Activated T-cell treated with anti-CD3 and anti-CD28 coated beads, Interleukin-2, amount 50 U/mL, for 1 hour (primary cell): Measurements from ENCODE around the gene C16orf86.

Experiments
- DNase-seq: peaks from one replicate; pipeline ENCODE4 v3.0.0-alpha.2; 2020

The C16orf86 gene

DNA sequence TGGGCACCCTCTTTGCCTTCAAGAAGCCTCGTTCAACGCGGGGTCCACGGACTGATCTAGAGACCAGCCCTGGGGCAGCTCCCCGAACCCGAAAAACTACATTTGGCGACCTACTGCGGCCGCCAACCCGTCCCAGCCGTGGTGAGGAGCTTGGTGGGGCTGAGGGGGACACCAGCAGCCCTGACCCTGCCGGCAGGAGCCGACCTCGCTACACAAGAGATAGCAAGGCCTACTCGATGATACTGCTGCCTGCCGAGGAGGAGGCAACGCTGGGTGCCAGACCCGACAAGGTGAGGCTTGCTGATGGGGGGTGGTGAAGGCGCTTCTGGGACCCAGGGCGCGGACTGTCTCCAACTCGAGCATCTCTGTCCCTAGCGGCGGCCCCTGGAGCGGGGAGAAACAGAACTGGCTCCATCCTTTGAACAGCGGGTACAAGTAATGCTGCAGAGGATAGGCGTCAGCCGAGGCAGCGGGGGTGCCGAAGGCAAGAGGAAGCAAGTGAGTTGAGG is 12.2 kb upstream of the C16orf86 start:
- no peak for DNase-seq

- no peak for DNase-seq
These were observed 11.3 kb upstream of the C16orf86 start for GRCh38 chr16:67655363-67655762.

- DNase-seq = no peak
These were observed 10.1 kb upstream of the C16orf86 start for GRCh38 chr16:67656344-67657016.

GRCh38 chr16:67657017-67657608 is 9.5 kb upstream of the C16orf86 start:
- no peak for DNase-seq

DNA sequence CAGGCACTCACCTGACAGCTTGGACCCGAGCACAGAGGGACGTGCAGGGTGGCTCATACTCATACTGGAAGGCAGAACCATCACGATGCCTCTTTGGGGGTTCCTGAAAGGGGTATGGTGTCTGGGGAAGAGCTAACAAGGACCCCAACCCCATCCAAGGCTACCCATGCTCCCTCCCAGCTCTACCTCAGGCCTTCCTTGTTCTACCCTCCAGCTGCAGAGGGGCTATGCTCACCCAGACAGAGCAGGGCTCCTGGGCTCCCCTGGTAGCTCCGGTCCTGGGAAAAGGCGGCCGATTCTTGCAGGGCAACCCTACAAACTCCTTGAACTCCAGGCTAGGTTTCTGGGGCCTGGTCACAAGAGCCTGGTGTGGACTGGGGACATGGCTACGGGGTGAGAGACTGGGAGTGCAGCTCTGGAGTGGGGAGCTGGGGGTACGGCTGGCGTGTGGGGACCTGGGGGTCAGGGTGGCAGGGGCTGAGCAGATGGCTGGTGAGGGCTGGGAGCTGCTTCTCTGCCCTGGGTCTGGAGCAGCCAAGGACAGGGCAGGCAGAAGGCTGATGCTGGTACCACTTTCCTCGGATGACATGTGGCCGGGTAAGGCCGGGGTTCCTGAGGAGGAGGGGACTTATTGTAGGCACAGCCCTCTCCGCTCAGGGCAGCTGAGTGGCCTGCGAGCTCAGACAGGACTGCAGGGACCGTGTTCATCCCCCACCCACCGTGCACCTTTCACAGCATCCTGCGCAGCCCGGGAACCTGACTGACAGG is 8.7 kb upstream of the C16orf86 start:
- no peak for DNase-seq

- DNase-seq = no peak
These were observed 7.6 kb upstream of the C16orf86 start for GRCh38 chr16:67658849-67659674.

DNA sequence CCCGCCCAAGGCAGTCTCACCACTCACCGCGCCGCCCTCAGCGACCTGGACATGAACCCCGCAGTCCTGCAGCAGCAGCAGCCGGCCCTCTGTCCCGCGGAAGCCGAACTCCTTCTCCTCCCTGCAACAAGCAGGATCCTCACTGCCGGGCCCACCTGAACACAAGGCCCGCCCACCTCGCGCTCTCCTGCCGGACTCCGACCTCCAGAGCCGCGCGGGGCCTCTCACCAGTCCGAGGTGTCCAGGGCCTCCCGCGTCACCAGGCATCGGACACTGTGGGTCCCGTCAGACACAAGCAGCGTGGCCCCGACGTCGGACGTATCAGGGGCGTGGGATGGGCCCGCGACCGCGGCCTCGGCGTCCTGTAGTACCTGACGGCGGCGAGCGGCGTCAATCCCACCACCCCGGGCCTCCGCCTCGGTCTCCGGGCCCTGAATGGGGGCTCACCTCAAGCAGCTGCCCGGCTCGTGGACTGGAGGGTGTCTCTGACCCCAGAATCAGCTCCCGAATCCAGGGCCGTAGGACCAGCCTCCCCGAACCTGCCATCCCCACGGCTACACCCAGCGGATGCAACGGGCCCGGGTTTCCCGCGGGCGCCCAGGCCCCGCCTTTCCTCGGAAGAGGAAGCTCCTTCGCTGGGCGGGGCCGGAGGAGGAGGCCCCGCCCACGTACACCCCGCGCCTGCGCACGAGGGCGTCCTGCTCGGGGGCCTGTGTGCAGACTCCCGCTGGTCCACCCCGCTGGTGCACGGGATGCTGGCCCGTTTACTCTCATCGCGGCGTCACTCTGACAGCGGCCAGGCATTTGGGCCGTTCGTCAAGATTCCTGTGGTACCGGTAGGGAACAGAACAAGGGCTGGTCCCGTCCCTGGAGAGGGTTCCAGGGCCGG is 6.7 kb upstream of the C16orf86 start, which contains the start of gene ACD:
Gene ACD, minus strand, starts transcription at position 586 of the 889 bp plus-strand sequence. Its CDS starts 40 bp downstream, at position 546.
- peak; percentile 95 for DNase-seq

DNA sequence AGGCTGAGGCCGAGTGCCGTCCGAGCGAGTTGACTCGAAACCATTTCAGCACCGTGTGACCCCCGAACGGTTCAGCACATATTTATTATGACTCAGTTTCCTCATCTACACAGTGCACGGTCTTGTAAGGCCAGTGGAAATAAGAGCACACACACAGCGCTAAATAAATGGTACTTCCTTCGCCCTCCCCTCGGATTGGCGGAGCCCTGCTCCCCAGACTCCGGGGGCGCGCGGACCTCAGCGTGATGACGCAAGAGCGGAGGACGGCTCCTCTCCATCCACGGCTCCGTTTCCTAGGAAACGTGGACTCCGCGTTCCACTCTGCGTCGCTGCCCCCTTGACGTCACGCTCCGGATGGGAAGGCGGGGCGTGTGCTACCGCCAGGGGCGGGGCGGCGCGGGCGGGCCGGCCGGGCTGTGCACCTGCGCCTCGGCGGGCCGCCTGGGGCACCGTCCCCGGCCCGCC is 6.0 kb upstream of the C16orf86 start, which contains the start of gene PARD6A:
Gene PARD6A, plus strand, starts transcription at position 397 of the 465 bp plus-strand sequence. CDS start 79 bp downstream, outside the sequence.
- peak; percentile 90 for DNase-seq

GRCh38 chr16:67661101-67661761 is 5.4 kb upstream of the C16orf86 start:
- no peak for DNase-seq

DNA sequence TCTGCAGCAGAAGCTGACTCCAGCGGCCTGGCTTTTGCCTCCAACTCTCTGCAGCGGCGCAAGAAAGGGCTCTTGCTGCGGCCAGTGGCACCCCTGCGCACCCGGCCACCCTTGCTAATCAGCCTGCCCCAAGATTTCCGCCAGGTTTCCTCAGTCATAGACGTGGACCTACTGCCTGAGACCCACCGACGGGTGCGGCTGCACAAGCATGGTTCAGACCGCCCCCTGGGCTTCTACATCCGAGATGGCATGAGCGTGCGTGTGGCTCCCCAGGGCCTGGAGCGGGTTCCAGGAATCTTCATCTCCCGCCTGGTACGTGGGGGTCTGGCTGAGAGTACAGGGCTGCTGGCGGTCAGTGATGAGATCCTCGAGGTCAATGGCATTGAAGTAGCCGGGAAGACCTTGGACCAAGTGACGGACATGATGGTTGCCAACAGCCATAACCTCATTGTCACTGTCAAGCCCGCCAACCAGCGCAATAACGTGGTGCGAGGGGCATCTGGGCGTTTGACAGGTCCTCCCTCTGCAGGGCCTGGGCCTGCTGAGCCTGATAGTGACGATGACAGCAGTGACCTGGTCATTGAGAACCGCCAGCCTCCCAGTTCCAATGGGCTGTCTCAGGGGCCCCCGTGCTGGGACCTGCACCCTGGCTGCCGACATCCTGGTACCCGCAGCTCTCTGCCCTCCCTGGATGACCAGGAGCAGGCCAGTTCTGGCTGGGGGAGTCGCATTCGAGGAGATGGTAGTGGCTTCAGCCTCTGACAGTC is 4.5 kb upstream of the C16orf86 start:
- no peak for DNase-seq

DNA sequence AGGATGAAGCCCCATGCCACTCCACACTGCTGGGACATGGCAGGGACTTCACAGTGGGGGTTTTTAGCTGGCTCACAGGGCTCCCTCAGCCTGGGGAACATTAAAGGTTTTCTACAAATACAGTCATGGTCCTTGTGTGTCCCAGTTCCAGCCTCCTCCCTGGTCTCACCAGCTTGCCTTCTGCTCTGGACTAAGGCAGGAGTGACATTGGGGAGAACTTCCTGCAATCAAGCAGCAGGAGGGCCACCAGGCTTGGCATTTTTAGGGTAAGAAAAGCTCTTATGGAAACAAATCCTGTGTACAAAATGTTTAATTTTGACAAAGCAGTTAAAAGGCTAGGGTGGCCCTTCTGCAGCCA is 4.0 kb upstream of the C16orf86 start:
- no peak for DNase-seq

DNA sequence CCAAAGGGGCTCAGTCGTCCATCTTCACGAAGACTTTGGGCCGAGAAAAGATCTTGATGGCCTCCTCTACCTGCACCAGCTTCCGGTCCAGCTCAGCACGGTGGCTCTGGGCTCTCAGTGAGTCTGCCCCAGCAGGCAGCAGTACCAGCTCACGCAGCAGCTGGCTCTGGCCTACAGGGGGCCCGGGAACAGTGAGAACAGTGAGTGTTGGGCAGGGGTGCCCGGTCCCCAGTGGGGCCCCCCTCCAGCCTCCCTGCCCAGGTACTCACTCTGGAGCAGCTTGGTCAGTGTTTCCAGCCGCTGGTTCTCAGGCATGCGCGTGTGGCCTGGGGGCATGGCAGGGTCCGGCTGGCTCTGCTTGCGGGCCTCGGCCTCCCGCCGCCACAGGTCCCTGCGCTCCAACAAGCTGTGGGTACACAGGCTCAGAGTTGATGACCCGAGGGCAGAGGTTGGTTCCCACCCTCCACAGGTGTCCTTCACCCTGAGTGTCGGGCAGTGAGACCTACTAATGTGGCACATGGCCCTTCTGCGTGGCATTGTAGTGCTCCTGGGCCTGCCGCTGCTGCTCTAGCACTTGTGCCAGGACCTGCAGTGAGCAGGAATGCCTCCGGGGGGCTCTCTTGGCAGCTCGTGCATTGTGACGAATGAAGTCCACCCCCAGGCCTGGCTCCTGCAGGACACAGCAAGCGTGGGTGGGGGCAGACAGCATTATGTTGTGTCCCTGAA is 3.3 kb upstream of the C16orf86 start:
- peak; percentile 50 for DNase-seq

GRCh38 chr16:67663877-67664222 is 2.8 kb upstream of the C16orf86 start:
- no peak for DNase-seq

GRCh38 chr16:67664258-67664657 is 2.4 kb upstream of the C16orf86 start:
- no peak for DNase-seq

DNA sequence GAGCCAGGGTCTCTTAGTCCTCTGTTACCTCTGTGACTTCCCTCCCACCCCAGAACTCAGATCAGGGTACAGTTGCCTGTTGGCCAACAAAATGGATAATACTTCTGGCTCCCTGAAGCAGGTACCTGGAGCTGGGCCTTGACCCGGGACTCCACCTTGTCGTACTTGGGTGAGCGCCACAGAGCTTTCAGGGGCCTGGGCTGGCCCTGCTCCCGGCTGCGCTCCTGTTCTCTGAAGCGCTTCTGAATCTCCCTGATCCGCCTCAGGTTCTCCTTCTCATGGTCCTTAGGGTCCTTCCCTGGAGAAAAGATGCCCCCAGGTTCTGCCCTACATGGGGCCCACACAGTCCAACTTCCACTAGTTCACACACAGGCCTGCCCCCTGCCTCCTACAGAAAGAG is 1.7 kb upstream of the C16orf86 start:
- DNase-seq = no peak

- DNase-seq = no peak
These were observed 1.0 kb upstream of the C16orf86 start for GRCh38 chr16:67665598-67665997.

DNA sequence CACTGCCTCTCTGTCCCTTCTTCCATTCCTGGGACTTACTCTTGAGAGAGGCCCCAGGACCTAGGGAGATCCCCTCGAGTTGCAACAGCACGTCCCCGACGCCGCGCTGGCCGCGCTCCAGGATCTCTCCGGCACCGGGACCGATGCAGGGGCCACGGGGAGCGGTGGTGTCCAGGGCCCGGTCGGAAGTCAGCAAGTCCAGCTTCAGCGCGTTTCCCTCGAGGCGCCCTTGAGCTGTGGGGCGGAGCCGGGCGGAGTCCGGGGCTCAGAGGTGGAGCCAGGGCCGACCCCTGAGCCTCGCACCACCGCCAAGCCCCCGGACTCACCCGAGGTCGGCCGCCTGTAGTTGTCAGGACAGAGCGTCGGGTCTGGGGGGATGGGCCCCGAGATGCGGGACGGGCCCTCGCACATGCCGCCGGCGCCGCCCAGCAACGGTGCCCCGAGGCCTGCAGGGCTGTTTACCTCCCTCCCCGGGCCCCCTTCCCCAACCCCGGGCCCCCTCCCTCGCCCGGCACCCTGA is 522 bp upstream of the C16orf86 start:
- DNase-seq = no peak

- DNase-seq = no peak
These were observed 821 bp downstream of the C16orf86 start for GRCh38 chr16:67667453-67667816.

GRCh38 chr16:67667817-67668494 is 1.3 kb downstream of the C16orf86 start:
- peak; percentile 83 for DNase-seq
